ENCODE results near the gene TTC6. TPM values are rescaled to one million over a fixed set of nuclear protein-coding genes. Genes with fewer than 3 reads are reported as not detected.
"Not testable (repeated sequence)": the region's sequence is repeated elsewhere in the genome, so short reads cannot be mapped to it uniquely, and the experiment has no call there.

TTC6 gene, protein sequence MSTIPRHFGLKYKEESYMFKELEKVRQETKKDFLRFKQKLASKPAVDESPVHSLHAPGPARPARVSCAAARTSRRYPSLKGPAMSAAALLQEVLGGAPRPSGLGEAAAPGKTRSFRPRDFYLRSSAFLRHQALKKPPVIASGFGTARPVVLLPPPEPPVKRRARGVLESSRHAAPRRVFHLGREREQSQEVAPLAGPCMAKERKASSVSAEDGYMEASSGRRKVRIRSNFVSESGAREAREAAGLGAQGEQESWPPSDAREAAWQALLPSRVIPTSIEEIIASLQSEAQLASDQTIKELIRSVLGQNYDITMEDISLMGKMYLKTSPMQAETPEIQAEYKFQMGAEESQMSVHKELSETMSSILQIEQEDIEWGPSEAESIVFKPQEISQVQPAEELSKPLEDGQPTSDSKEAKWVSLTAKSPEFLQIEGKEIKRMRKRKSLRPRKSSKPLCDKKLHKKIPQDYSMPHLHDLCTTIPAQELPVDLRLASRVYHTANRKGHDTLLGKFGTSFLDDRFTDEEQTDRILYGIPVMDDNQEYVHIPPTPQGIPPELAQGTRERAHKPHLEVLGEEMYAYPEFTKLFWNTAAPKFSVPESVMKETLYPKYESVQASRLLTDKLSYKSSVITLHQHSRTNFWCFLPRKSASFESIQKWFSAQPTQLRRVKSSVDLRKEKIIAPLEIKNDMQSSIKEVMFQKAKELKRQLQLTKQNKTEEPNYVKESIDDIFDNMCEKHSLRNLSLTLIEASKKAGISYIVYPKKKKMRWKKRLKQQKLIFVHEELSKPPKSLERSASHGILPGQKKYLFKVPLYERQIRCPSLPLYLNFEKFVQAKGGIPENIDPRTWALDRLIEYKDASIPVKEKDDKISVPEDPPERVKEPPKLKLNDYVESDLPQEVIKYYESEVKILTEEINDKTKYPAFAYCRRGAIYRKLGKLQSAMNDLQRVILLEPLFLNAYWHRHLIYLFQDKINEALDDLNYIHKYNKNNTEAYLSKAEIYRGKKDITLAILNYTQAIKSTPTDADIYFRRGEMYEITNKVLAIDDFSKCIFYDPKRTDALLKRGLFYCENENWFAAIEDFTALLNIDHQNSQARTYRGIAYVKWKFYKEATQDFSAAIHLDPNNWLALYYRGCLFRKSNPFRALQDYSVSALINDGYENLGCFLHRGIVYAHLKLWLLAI (N-terminal part only)
- total RNA-seq (2014; rRNA removed; shearing (Covaris generic)) = 0.06 and 0.08 TPM in 2 replicates

DNA sequence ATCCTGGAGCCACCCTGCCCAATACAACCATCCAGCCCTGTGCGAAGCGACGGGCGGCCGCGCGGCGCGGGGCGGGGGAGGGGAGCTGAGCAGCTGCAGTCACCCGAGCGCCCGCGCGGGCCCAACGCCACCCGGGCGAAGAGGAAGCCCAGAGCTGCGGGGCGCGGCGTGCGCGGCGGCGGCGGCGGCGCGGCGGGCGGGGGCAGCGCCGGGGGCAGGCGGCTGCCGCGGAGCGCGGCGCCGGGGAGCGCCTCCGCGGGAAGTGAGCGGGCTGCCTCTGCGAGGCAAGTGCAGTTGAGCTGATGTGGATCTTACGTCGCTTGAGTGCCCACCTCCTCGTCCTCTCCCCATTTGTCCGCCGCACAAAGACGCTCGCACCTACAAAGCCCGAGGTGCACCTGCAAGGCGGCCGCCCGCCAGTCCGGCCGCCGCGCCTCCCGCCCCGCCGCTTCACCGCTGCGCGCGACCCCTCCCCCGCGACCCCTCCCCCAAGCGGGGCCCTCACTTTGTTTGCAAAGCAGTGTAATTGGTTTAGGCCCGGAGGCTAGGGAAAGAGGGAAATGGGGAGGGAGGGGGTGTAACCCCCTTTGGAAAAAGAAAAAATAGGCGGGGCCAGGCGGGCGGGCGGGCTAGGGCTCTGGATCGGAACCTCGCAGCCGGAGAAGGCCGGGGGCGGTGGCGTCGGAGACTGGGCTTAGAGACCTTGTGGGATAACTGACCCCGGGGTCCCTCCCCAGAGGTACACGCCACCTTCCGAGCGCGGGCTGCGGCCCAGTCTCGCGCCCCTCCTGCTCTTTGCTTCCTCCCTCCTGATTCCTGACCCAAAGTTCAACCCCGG is at the start of gene TTC6, which contains the start of gene FOXA1:
Gene TTC6, plus strand, starts transcription at position 659 of the 838 bp plus-strand sequence. CDS start 26,436 bp downstream, outside the sequence.
Gene FOXA1, minus strand, starts transcription at position 279 of the 838 bp plus-strand sequence. Its CDS starts 277 bp downstream, at position 2.
- Histone ChIP-seq H3K4me3 (peak within 1 kb of the TSS; percentile 62), H3K36me3 (no peaks in the 10 kb centered on the region), H3K9me3 (replicated peaks) (no peaks in the 10 kb centered on the region), H3K4me1 (no peaks in the 10 kb centered on the region), H3K27me3 (no peaks in the 10 kb centered on the region), H3K27ac (no peak within 1 kb of the TSS)
- peak; percentile 48 to 62 for DNase-seq

DNA sequence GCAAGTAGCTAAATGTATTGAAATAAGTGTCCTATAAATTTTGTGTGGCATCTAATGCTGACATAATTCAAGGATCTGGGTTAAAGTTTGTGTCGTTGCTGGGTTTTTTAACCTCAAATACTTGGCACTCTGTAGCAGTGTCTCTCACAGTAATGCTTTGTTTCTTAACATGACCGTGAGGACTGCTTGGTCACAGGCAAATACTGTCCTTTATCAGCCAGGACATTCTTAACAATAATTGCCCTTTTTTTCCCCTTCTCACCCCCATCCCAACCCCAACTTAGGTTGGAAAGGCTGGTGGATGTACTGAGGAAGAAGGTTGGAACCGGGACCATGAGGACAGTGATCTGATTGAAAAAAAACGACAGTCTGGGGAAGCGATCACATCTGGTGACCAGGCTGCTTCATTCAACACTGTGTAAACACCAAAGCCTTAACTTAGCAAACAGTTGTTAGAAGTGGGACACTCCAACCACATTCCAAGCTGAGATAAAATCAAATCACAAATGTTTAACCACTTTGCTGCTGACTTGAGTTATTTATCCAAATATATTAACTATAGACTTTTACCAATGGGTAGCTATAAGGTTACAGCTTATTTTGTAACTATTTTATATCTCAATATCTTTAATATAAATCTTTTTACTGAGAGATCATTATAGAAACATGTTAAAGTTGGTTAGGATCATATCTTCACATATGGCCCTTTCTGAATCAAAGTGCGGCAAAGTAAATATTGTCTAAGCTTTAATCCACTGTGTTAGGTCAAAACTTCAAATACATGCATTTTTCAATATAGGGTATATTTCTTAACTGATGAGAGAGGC is 48.6 kb upstream of the TTC6 start:
- Histone ChIP-seq H3K27me3 (no peaks in the 10 kb centered on the region), H3K27ac (no peak overlapping the region)
- peak in 1 of 2 experiments; percentile 27 for DNase-seq

DNA sequence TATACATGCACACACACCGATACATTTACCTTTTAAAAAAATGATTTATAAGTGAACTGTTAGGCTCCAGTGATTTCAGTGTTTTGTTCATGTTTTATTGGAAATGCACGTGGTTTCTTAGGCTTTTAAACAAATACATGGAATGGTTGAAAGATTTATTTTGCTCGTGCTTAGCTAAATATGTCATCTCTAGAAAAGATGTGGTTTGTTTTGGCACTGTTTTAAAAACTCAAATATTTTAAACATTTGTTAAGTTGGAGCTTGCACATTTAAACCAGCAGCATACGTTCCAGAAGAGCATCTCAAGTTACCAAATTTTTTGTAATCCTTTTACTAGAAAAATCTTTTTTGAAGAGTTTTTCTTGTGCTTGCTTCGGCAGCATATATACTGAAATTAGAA is 44.9 kb upstream of the TTC6 start:
- no peak overlapping the region for H3K4me3 ChIP-seq
- no peaks in the 10 kb centered on the region for H3K27me3 ChIP-seq
- H3K36me3 ChIP-seq = no peaks in the 10 kb centered on the region
- no peaks in the 10 kb centered on the region for H3K4me1 ChIP-seq
- no peak overlapping the region for H3K27ac ChIP-seq
- DNase-seq = no peak
- 0 out of 2 replicates have a peak, but pooled peaks cover 3% of the 10 kb centered on the region for H3K9me3 ChIP-seq (replicated peaks)

More for the DNA sequence above, 48.6 kb upstream of the TTC6 start:
- Histone ChIP-seq H3K9me3 (replicated peaks) (no peaks in the 10 kb centered on the region), H3K4me3 (no peak overlapping the region), H3K36me3 (no peaks in the 10 kb centered on the region), H3K4me1 (no peaks in the 10 kb centered on the region)

DNA sequence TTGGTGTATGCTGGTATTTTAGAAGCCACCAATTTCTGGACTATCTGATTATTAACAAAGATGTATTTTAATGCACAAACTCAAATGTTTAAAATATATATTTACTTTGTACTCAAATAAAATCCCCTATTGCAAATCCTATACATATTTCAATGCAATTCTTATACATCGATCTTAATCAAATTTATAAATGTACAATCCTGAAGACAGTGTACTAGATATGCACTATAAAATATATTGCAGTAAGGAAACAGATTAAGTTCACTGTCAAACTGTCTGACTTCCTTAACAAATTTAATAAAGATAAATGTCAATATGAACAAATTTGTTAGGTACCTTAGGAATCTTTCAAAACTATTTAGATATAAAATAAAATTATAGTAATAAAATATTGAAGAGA is 44.3 kb upstream of the TTC6 start:
- Histone ChIP-seq H3K4me1 (no peaks in the 10 kb centered on the region), H3K9me3 (replicated peaks) (0 out of 2 replicates have a peak, but pooled peaks cover 3% of the 10 kb centered on the region), H3K36me3 (no peaks in the 10 kb centered on the region), H3K4me3 (no peak overlapping the region), H3K27ac (no peak overlapping the region), H3K27me3 (no peaks in the 10 kb centered on the region)
- DNase-seq = no peak

DNA sequence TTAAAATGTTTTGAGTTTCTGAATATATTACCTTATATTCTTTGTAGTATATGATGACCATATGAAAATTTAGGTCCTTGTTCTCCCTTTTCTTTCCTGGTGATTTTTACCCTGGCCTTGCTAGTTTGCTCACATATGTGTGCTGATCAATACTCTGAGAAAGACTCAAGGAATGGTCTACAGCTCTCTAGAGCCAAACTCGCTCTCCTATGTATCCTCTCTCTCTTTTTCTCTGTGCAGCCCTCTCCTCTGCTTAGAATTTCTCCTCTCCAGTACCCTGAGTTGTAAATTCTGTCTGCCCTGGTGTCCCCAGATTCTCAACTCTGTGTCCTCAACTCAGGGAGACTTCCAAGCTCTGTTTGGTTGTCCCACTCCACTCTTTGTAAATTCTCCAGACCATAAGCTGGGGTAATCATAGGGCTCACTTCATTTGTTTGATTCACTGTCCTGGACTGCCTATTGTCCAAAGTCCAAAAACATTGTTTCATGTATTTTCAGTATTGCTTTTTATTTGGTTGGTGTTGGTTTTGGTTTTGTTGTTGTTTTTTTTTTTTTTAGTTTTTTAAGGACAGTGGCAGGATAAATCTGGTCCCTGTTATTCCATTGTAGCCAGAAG is 41.4 kb upstream of the TTC6 start:
- Histone ChIP-seq H3K36me3 (no peaks in the 10 kb centered on the region), H3K9me3 (replicated peaks) (0 out of 2 replicates have a peak, but pooled peaks cover 3% of the 10 kb centered on the region), H3K27me3 (no peaks in the 10 kb centered on the region), H3K4me3 (no peak overlapping the region), H3K4me1 (no peaks in the 10 kb centered on the region), H3K27ac (no peak overlapping the region)
- DNase-seq = no peak

DNA sequence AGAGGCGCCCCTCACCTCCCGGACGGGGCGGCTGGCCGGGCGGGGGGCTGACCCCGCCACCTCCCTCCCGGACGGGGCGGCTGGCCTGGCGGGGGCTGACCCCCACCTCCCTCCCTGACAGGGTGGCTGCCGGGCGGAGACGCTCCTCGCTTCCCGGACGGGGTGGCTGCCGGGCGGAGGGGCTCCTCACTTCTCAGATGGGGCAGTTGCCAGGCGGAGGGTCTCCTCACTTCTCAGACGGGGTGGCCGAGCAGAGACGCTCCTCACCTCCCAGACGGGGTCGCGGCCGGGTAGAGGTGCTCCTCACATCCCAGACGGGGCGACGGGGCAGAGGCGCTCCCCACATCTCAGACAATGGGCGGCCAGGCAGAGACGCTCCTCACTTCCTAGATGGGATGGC is 39.8 kb upstream of the TTC6 start:
- H3K27me3 ChIP-seq; DNase-seq; H3K36me3 ChIP-seq; H3K4me1 ChIP-seq; H3K9me3 ChIP-seq (replicated peaks); H3K4me3 ChIP-seq; H3K27ac ChIP-seq: not testable (repeated sequence)

DNA sequence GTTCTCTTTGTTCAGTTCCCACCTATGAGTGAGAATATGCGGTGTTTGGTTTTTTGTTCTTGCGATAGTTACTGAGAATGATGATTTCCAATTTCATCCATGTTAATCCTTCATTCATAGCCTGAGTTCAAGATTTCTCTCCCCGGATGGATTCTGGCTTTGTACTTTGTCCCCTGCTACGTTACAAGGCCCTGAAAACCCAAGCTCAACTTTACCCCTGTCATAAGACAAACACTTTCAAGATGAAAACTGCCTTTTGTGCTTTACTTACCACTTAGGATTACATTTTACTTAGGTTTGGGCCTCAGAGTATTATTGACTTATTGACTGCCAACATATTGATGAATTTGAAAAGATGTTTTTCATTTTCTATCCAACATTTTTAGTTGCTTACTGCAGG is 36.7 kb upstream of the TTC6 start:
- Histone ChIP-seq H3K4me3 (no peak overlapping the region), H3K4me1 (no peaks in the 10 kb centered on the region)
- DNase-seq = no peak

DNA sequence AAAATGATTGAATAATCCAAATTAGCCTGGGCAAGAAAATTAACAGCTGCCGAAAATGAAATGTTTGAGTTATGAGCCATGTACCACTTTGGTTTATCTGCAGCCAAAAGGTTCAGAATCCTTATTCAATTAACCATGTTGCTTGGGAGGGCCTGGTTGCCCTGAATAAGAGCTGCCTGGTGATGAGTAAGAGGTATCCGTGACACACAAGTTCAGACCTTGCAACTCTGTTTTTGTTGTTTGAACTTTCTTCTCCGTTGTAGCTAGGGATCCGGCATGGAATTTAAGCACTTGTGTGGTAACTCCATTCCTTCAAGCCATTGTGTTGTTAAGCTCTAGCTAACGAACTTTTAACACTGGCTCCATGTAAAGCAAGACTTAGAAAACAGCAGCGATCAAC is 36.0 kb upstream of the TTC6 start:
- no peak for DNase-seq
- Histone ChIP-seq H3K27ac (no peak overlapping the region), H3K4me3 (no peak overlapping the region), H3K36me3 (no peaks in the 10 kb centered on the region), H3K27me3 (no peaks in the 10 kb centered on the region), H3K4me1 (no peaks in the 10 kb centered on the region), H3K9me3 (replicated peaks) (no peaks in the 10 kb centered on the region)

More for the DNA sequence above, 36.7 kb upstream of the TTC6 start:
- Histone ChIP-seq H3K36me3 (no peaks in the 10 kb centered on the region), H3K9me3 (replicated peaks) (no peaks in the 10 kb centered on the region), H3K27me3 (no peaks in the 10 kb centered on the region), H3K27ac (no peak overlapping the region)

DNA sequence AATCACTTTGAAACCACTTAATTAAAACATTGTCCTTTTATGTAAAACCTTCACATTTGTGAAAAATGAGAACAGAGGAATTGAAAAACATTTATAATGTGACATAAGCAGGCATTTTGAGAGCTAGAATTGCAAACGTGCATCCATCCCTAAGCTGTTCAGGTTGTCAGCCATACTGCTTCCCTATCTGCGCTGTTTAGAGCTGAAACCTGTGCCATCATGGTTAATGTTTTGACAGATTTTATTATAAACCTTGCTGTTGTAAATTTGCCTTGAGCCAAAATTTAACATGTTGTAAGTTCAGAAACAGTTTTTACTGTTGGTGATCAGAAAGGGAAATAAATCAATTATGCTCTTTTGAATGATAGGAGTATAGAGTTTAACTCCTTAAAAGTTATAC is 32.2 kb upstream of the TTC6 start:
- Histone ChIP-seq H3K27me3 (no peaks in the 10 kb centered on the region), H3K9me3 (replicated peaks) (no peaks in the 10 kb centered on the region), H3K27ac (no peak overlapping the region), H3K36me3 (no peaks in the 10 kb centered on the region), H3K4me3 (no peak overlapping the region), H3K4me1 (no peaks in the 10 kb centered on the region)
- DNase-seq = no peak

DNA sequence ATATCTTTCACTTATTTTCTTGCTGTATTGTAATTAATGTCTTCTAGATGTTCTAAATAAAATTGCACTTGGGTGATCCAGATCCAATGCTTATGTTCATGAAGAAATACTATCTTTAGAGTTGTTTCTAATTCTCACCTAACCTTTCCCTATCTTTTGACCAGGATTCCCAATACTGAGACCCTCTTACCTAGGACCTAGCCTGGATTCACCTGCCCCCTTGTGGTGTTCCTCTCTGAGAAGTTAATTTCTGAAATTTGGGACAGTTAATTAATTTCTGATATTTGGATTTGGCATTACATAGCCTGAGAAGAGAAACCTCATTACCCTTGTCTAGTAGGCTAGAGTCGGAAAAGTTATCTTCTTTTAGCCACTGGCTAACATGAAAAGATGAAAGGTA is 29.9 kb upstream of the TTC6 start:
- Histone ChIP-seq H3K36me3 (no peaks in the 10 kb centered on the region), H3K27ac (no peak overlapping the region)

DNA sequence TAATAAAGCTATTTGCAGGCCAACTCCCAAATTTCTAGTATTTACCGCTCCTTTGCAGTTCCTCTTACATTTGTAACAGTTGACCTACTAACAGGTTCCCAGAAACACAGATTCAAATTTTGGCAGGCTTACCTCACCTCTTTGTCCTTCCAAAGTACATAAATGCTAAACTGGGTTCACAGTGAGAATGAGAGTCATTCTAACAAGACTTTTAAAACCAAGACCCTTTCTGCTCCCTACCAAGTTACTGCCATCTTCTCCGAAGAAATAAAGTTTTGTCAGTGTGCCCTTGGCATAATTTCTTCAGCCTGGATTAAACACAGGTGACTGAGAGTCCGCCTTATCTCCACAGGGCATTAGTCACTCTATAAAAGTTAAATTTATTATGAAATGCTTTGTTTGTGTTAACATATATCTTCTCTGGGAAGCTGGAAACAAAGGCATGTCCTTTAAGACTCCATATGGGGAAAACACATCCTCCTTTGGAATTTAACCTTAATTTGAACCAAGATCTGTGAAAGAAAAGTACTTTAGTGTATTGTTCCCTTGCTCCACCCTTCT is 28.5 kb upstream of the TTC6 start:
- no peak for DNase-seq
- H3K27me3 ChIP-seq = no peaks in the 10 kb centered on the region
- no peaks in the 10 kb centered on the region for H3K36me3 ChIP-seq
- H3K9me3 ChIP-seq (replicated peaks) = no peaks in the 10 kb centered on the region
- no peaks in the 10 kb centered on the region for H3K4me1 ChIP-seq
- no peak overlapping the region for H3K4me3 ChIP-seq
- no peak overlapping the region for H3K27ac ChIP-seq

More for the DNA sequence above, 29.9 kb upstream of the TTC6 start:
- Histone ChIP-seq H3K4me1 (no peaks in the 10 kb centered on the region), H3K27me3 (no peaks in the 10 kb centered on the region), H3K9me3 (replicated peaks) (no peaks in the 10 kb centered on the region), H3K4me3 (no peak overlapping the region)
- no peak for DNase-seq

DNA sequence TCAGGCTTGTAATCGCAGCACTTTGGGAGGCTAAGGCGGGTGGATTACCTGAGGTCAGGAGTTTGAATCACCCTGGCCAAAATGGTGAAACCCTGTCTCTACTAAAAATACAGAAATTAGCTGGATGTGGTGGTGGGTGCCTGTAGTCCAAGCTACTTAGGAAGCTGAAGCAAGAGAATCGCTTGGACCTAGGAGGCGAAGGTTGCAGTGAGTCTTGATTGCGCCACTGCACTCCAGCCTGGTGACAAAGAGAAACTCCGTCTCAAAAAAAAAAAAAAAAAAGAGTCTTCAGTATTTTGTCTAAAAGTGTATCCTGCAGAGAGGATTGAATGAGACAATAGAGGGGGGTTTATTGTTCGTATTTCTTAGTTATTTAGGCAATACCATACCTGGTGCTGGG is 25.7 kb upstream of the TTC6 start:
- no peak overlapping the region for H3K4me3 ChIP-seq
- H3K4me1 ChIP-seq = no peaks in the 10 kb centered on the region
- no peak for DNase-seq
- no peak overlapping the region for H3K27ac ChIP-seq
- no peaks in the 10 kb centered on the region for H3K36me3 ChIP-seq
- H3K9me3 ChIP-seq (replicated peaks) = no peaks in the 10 kb centered on the region
- H3K27me3 ChIP-seq = no peaks in the 10 kb centered on the region

DNA sequence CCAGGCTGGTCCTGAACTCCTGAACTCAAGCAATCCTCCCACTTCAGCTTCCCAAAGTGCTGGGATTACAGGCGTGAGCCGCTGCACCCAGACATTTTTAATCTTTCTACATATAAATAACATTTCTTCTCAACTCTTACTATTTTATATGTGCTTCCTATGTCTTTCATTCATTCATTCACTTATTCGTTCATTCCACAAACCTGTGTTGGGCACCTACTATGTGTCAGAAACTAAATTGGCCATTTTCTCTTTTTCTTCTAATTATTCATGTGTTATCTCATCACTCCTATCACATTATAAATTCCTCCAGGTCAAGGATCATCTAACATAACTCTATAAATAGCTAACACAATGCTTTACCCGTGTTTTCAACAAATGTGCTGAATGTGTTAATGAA is 24.0 kb upstream of the TTC6 start:
- Histone ChIP-seq H3K36me3 (no peaks in the 10 kb centered on the region), H3K9me3 (replicated peaks) (no peaks in the 10 kb centered on the region), H3K4me1 (no peaks in the 10 kb centered on the region), H3K4me3 (no peak overlapping the region), H3K27me3 (no peaks in the 10 kb centered on the region), H3K27ac (no peak overlapping the region)
- DNase-seq = no peak

Measured in SJCRH30 (cell line).